Smooth muscle cell (in vitro differentiated cells): ENCODE data around the gene IGFALS. TPM values are rescaled to one million over a fixed set of nuclear protein-coding genes. Genes with fewer than 3 reads are reported as not detected.

Experiments
- DNase-seq: peaks from one replicate; lab custom pipeline; 2025; ENCODE audit not compliant: unreplicated experiment; lab: John Stamatoyannopoulos, UW
- H2AFZ ChIP-seq: fragments of 200-600 bp; sonication (generic); 2 replicates; pipeline ENCODE4 v1.6.0; 2016; ENCODE audit warnings: antibody characterized with exemption, low read depth, mild to moderate bottlenecking
- H3F3A ChIP-seq: fragments of 200-600 bp; sonication (generic); 2 replicates; pipeline ENCODE4 v1.6.0; 2017; ENCODE audit warnings: antibody characterized with exemption, low read depth
- H3K27ac ChIP-seq: fragments of 200-600 bp; sonication (generic); 2 replicates; pipeline ENCODE4 v1.5.1; 2016; ENCODE audit warnings: low read depth, mild to moderate bottlenecking
- H3K27me3 ChIP-seq: fragments of 200-600 bp; sonication (generic); 2 replicates; pipeline ENCODE4 v1.6.1; 2016; ENCODE audit warnings: low read depth, mild to moderate bottlenecking
- H3K36me3 ChIP-seq: fragments of 200-600 bp; sonication (generic); 2 replicates; pipeline ENCODE4 v1.5.1; 2016; ENCODE audit warnings: low read depth
- H3K4me1 ChIP-seq: fragments of 200-600 bp; sonication (generic); 2 replicates; pipeline ENCODE4 v1.5.1; 2016; ENCODE audit warnings: low read depth
- H3K4me2 ChIP-seq: fragments of 200-600 bp; sonication (generic); 2 replicates; pipeline ENCODE4 v1.6.0; 2016; ENCODE audit warnings: mild to moderate bottlenecking
- H3K4me3 ChIP-seq: fragments of 200-600 bp; sonication (generic); 2 replicates; pipeline ENCODE4 v1.5.1; 2016; ENCODE audit warnings: mild to moderate bottlenecking
- H3K79me2 ChIP-seq: fragments of 200-600 bp; sonication (generic); 2 replicates; pipeline ENCODE4 v1.6.0; 2016; ENCODE audit warnings: low read depth, mild to moderate bottlenecking
- H3K9ac ChIP-seq: fragments of 200-600 bp; sonication (generic); 2 replicates; pipeline ENCODE4 v1.6.0; 2016; ENCODE audit warnings: low read depth
- H3K9me3 ChIP-seq: fragments of 200-600 bp; sonication (generic); replicated peaks from 2 replicates; pipeline ENCODE4 v1.5.1; 2016; ENCODE audit warnings: low read depth
- H4K20me1 ChIP-seq: fragments of 200-600 bp; sonication (generic); 2 replicates; pipeline ENCODE4 v1.6.0; 2016; ENCODE audit warnings: low read depth
- CTCF ChIP-seq: fragments of 200-600 bp; sonication (generic); IDR thresholded peaks from 2 replicates; pipeline ENCODE4 v1.5.1; 2017; ENCODE audit warnings: borderline replicate concordance, mild to moderate bottlenecking, antibody characterized with exemption; ENCODE audit not compliant: insufficient read depth, poor library complexity, severe bottlenecking
- WGBS: methylation state at CpG from one replicate; pipeline ENCODE4 v1.1.7; 2016; ENCODE audit warnings: low lambda C conversion rate; 5-methylcytosine and 5-hydroxymethylcytosine counted together
- polyA plus RNA-seq: library from polyadenylated mRNA; unstranded; fragments of >200 nt; fragmentation: Nextera tagmentation; extraction: Ambion mirVana; gene quantifications from 2 replicates; pipeline ENCODE4 v1.2.1, GENCODE V29; 2016
- total RNA-seq: library from RNA; depleted of rRNA; stranded (reverse); fragments of >200 nt; gene quantifications from 2 replicates; pipeline ENCODE4 v1.2.3, GENCODE V29; 2014

The IGFALS gene
- total and polyA plus RNA-seq, 2 experiments from 2014 or later, result not detected

DNA sequence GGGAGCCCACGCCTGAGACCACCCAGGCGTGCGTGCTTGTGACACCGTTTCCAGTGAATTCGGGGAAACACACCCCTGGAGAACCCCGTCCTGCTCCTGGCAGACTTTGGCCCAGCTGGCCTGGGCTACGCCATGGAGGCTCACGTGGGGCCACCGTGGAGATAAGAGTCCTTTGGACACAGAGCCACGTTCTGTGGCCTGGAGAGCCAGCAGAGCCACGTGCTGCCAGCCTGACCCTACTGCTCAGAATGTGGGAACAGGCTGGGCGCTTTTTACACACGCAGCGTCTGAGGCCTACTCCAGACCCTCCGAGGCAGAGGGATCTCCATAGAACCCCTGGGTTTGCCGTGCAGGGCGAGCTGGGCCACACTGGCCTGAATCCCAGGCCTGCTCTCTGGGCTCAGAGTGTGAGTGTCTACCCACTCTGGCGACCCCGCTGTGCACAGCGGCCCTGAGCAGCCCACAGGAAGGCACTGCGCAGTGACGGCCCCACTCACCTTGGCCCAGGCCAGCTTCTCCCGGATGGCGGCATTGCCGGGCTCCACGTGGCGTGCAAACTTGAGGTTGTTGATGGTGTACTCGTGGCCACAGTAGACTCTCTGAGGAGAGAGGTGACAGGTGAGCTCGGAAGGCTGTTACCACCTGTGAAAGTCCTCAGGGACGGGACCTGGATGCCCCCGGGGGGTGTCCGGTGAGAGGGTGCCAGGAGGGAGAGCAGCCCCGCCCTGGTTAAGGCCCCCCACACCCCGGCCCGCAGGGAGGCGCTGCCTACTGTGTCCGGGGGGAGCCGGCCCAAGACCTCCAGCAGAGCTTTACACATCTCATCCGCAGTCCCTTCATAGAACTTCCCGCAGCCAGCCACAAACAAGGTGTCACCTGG lies 23.1 kb upstream of the IGFALS start:
- no peak overlapping the region for H3K27ac ChIP-seq
- no peaks in the 10 kb centered on the region for H4K20me1 ChIP-seq
- H3K9me3 ChIP-seq, result no peaks in the 10 kb centered on the region
- H3K4me3 ChIP-seq, result no peak overlapping the region
- H3K4me2 ChIP-seq, result no peak overlapping the region
- no peak overlapping the region for H2AFZ ChIP-seq
- H3K79me2 ChIP-seq, result no peaks in the 10 kb centered on the region
- no peaks in the 10 kb centered on the region for H3K36me3 ChIP-seq
- 97% methylated on average over 40 of the region's 40 CpGs for WGBS
- peaks cover 5% of the 10 kb centered on the region for H3K4me1 ChIP-seq
- no peak for DNase-seq
- peaks cover 8% of the 10 kb centered on the region for H3F3A ChIP-seq
- H3K9ac ChIP-seq, result no peak overlapping the region
- H3K27me3 ChIP-seq, result no peaks in the 10 kb centered on the region
- TF ChIP-seq CTCF, result no peak

- H3K4me2 ChIP-seq, result no peak overlapping the region
- no peaks in the 10 kb centered on the region for H3K27me3 ChIP-seq
- H3K79me2 ChIP-seq, result no peaks in the 10 kb centered on the region
- H2AFZ ChIP-seq, result no peak overlapping the region
- H3K9ac ChIP-seq, result no peak overlapping the region
- H3K4me1 ChIP-seq, result peaks cover 5% of the 10 kb centered on the region
- H3K4me3 ChIP-seq, result no peak overlapping the region
- TF ChIP-seq CTCF, result no peak
- no peak for DNase-seq
- H3K27ac ChIP-seq, result no peak overlapping the region
- H4K20me1 ChIP-seq, result no peaks in the 10 kb centered on the region
- no peaks in the 10 kb centered on the region for H3K9me3 ChIP-seq
- H3K36me3 ChIP-seq, result no peaks in the 10 kb centered on the region
- peaks cover 8% of the 10 kb centered on the region for H3F3A ChIP-seq
- 97% methylated on average over 11 of the region's 11 CpGs for WGBS
These were observed 22.0 kb upstream of the IGFALS start for GRCh38 chr16:1815461-1815860.

- H3K9me3 ChIP-seq, result no peaks in the 10 kb centered on the region
- H3K4me2 ChIP-seq, result peak overlapping the region; percentile 40
- H4K20me1 ChIP-seq, result no peaks in the 10 kb centered on the region
- H3K79me2 ChIP-seq, result no peaks in the 10 kb centered on the region
- WGBS, result 44% methylated on average over 17 of the region's 17 CpGs
- H3K9ac ChIP-seq, result no peak overlapping the region
- H3K27ac ChIP-seq, result no peak overlapping the region
- no peak overlapping the region for H3K4me3 ChIP-seq
- no peak overlapping the region for H2AFZ ChIP-seq
- H3F3A ChIP-seq, result peaks cover 8% of the 10 kb centered on the region
- no peak for DNase-seq
- peak; percentile 36 for TF ChIP-seq CTCF
- no peaks in the 10 kb centered on the region for H3K27me3 ChIP-seq
- H3K36me3 ChIP-seq, result no peaks in the 10 kb centered on the region
- peaks cover 5% of the 10 kb centered on the region for H3K4me1 ChIP-seq
These were observed 19.2 kb upstream of the IGFALS start for GRCh38 chr16:1812732-1813163.
